ENCODE data around the gene TBR1.

- TF ChIP-seq CTCF (conservative IDR thresholded peaks at IDR 0.05): no peak
- TF ChIP-seq EZH2 (IDR thresholded peaks at IDR 0.05; ENCODE audit: low read depth): no peak
These were observed 44.2 kb upstream of the TBR1 start for GRCh38 chr2:161371869-161372268.
